HepG2 (cell line): ENCODE measurements around the gene BLOC1S4. TPM values are rescaled to one million over a fixed set of nuclear protein-coding genes. Genes with fewer than 3 reads are reported as not detected.

Experiments used
- ATAC-seq: fragments of 200-7000 bp; cut with Tn5 transposase; 3 replicates; pipeline ENCODE4 v1.9.1; 2020; ENCODE audit warnings: mild to moderate bottlenecking, moderate library complexity
- BruUV-seq: library from RNA; stranded (reverse); fragments of 400-500 nt; replicated peaks from 2 replicates; lab custom pipeline; 2021; lab: Mats Ljungman, UMichigan
- CTCF ChIA-PET: fragments of 300-600 bp; formaldehyde crosslinking; extraction: SDS; loops from one replicate; lab custom pipeline; 2021; ENCODE audit warnings: low total read pairs, inconsistent platforms, low intra/inter-chr PET ratio; lab: Yijun Ruan, JAX
- POLR2A ChIA-PET: fragments of 350-600 bp; sonication (Branson Sonifier 250); formaldehyde crosslinking; loops from one replicate; lab custom pipeline; 2020; ENCODE audit warnings: antibody characterized with exemption, inconsistent platforms; lab: Yijun Ruan, JAX
- DNase-seq: peaks from one replicate; pipeline ENCODE4 v3.0.0-alpha.2; 2015; ENCODE audit warnings: low spot score
- FAIRE-seq: peaks from 3 replicates; lab custom pipeline; 2011; peaks lifted over from hg19 to GRCh38; lab: Jason Lieb, UNC
- H2AFZ ChIP-seq: one replicate; pipeline ENCODE4 v1.6.1; 2011; ENCODE audit warnings: low read length, inconsistent platforms
- H3K27ac ChIP-seq: fragments of 300-600 bp; 3 replicates; pipeline ENCODE4 v1.8.0; 2011; ENCODE audit warnings: mixed run types, mild to moderate bottlenecking, mixed read lengths, low read length, inconsistent platforms; ENCODE audit not compliant: insufficient read depth; ENCODE audit errors: extremely low read length
- H3K27me3 ChIP-seq, 2 experiments: fragments of 200-600 bp in 1 of 2; 2 replicates in 1 of 2; 3 replicates in 1 of 2; pipeline versions ENCODE4 v1.6.0 to v1.8.0; 2011; ENCODE audit warnings: low read length in 2 of 2, mild to moderate bottlenecking in 2 of 2, moderate library complexity in 2 of 2, inconsistent platforms in 1 of 2; ENCODE audit not compliant: insufficient read depth in 2 of 2, control insufficient read depth in 1 of 2
- H3K36me3 ChIP-seq, 2 experiments: fragments of 200-600 bp in 1 of 2; replicated peaks in 1 of 2; 2 replicates in 1 of 2; 3 replicates in 1 of 2; pipeline versions ENCODE4 v1.5.1 to v1.8.0; 2011; ENCODE audit warnings: low read length in 2 of 2, inconsistent platforms in 1 of 2; ENCODE audit not compliant: insufficient read depth in 2 of 2, control insufficient read depth in 1 of 2
- H3K4me1 ChIP-seq: 2 replicates; pipeline ENCODE4 v1.5.1; 2012; ENCODE audit warnings: low read length, inconsistent platforms; ENCODE audit not compliant: insufficient read depth
- H3K4me2 ChIP-seq: 2 replicates; pipeline ENCODE4 v1.6.0; 2011; ENCODE audit warnings: low read depth, low read length, inconsistent platforms
- H3K4me3 ChIP-seq, 3 experiments: fragments of 200-600 bp in 1 of 3; sonication (generic), shearing (Covaris generic) in 1 of 3; replicated peaks in 1 of 3; 2 replicates each; pipeline ENCODE4 v1.5.1; 2011 to 2016; ENCODE audit warnings: low read length in 3 of 3, inconsistent platforms in 2 of 3, low read depth in 2 of 3, mild to moderate bottlenecking in 2 of 3, control low read depth in 1 of 3, mixed read lengths in 1 of 3; ENCODE audit not compliant: insufficient read depth in 1 of 3
- H3K79me2 ChIP-seq: one replicate; pipeline ENCODE4 v1.6.1; 2011; ENCODE audit warnings: low read length, inconsistent platforms; ENCODE audit not compliant: insufficient read depth
- H3K9ac ChIP-seq: 2 replicates; pipeline ENCODE4 v1.6.0; 2011; ENCODE audit warnings: mild to moderate bottlenecking, low read depth, low read length, inconsistent platforms; ENCODE audit not compliant: insufficient read depth
- H3K9me3 ChIP-seq: 2 replicates; pipeline ENCODE4 v1.5.1; 2012; ENCODE audit warnings: mild to moderate bottlenecking, low read length
- H4K20me1 ChIP-seq: 2 replicates; pipeline ENCODE4 v1.6.0; 2011; ENCODE audit warnings: inconsistent platforms, mild to moderate bottlenecking, low read length, moderate library complexity; ENCODE audit not compliant: insufficient read depth
- ELF3 ChIP-seq: IDR thresholded peaks from 2 replicates; pipeline ENCODE4 v1.6.1; 2016; ENCODE audit warnings: missing genetic modification reagents, missing compliant biosample characterization
- FOXA3 ChIP-seq: IDR thresholded peaks from 2 replicates; pipeline ENCODE4 v1.6.1; 2016; ENCODE audit warnings: missing genetic modification reagents, missing compliant biosample characterization
- MLLT10 ChIP-seq: sonication (generic); formaldehyde crosslinking; IDR thresholded peaks from 2 replicates; pipeline ENCODE4 v1.4.0; 2020; ENCODE audit warnings: missing genetic modification reagents
- NFIC ChIP-seq: IDR thresholded peaks from 2 replicates; pipeline ENCODE4 v1.6.1; 2012; ENCODE audit warnings: mild to moderate bottlenecking, low read length, inconsistent platforms
- NR2F6 ChIP-seq, 2 experiments: IDR thresholded peaks; 2 replicates each; pipeline ENCODE4 v1.6.1; 2016; ENCODE audit warnings: antibody characterized with exemption in 1 of 2, mild to moderate bottlenecking in 1 of 2
- PITX1 ChIP-seq: sonication (generic); formaldehyde crosslinking; IDR thresholded peaks from 2 replicates; pipeline ENCODE4 v1.5.1; 2020; ENCODE audit warnings: mild to moderate bottlenecking, missing genetic modification reagents
- PRDM4 ChIP-seq: sonication (generic); formaldehyde crosslinking; IDR thresholded peaks from 2 replicates; pipeline ENCODE4 v1.9.0; 2021; ENCODE audit warnings: missing genetic modification reagents, borderline replicate concordance
- SALL2 ChIP-seq: sonication (generic); formaldehyde crosslinking; IDR thresholded peaks from 2 replicates; pipeline ENCODE4 v1.8.1; 2023; ENCODE audit warnings: mild to moderate bottlenecking, missing genetic modification reagents, inconsistent platforms
- ZNF350 ChIP-seq: sonication (generic); formaldehyde crosslinking; IDR thresholded peaks from 2 replicates; pipeline ENCODE4 v1.4.0; 2020; ENCODE audit warnings: mild to moderate bottlenecking, low read depth, missing genetic modification reagents, borderline replicate concordance
- ZNF564 ChIP-seq: sonication (generic); formaldehyde crosslinking; IDR thresholded peaks from 2 replicates; pipeline ENCODE4 v1.8.1; 2023; ENCODE audit warnings: mild to moderate bottlenecking, missing genetic modification reagents
- ZNF761 ChIP-seq: sonication (generic); formaldehyde crosslinking; conservative IDR thresholded peaks from 2 replicates; pipeline ENCODE4 v1.4.0; 2020; ENCODE audit warnings: mild to moderate bottlenecking, missing genetic modification reagents
- ZNF816 ChIP-seq: sonication (generic); formaldehyde crosslinking; IDR thresholded peaks from 2 replicates; pipeline ENCODE4 v1.8.0; 2022; ENCODE audit warnings: missing genetic modification reagents, mild to moderate bottlenecking, borderline replicate concordance
- WGBS: methylation state at CpG from one replicate; pipeline ENCODE4 v1.1.6; 2017; ENCODE audit warnings: low lambda C conversion rate; 5-methylcytosine and 5-hydroxymethylcytosine counted together
- in situ Hi-C: cut with HindIII; loops from 2 replicates; pipeline ENCODE4 v1.10.0; 2017; ENCODE audit warnings: low pct_unique_long_range_greater_than_20kb; ENCODE audit not compliant: extremely low pct_ligation_motif_present
- intact Hi-C: fragments of 100-400 bp; cut with micrococcal nuclease; formaldehyde crosslinking; loops from one replicate; pipeline ENCODE4 v1.10.0; 2022; ENCODE audit not compliant: unreplicated experiment
- polyA plus RNA-seq, 8 experiments: library from polyadenylated mRNA; depleted of rRNA in 3 of 8; stranded (reverse) in 7 of 8; unstranded in 1 of 8; fragments of >200 nt; fragmentation: Illumina TruSeq in 4 of 8; extraction: Trizol in 4 of 8; gene quantifications; 2 replicates each; pipeline versions ENCODE4 v1.2.1 to v1.2.3, GENCODE V29; 2011 to 2016; ENCODE audit warnings: low read depth in 4 of 8, missing spikeins in 1 of 8, mixed read lengths in 1 of 8; ENCODE audit not compliant: insufficient read depth in 1 of 8
- total RNA-seq, 5 experiments: library from RNA; depleted of rRNA; stranded (reverse); fragments of >200 nt; fragmentation: Illumina TruSeq; extraction: Trizol; gene quantifications; 2 replicates each; pipeline ENCODE4 v1.2.3, GENCODE V29; 2016; ENCODE audit warnings: low read depth in 1 of 5
- TF ChIP-seq, protein P1 (sequence below): sonication (generic); formaldehyde crosslinking; IDR thresholded peaks from 2 replicates; pipeline ENCODE4 v1.5.1; 2020; ENCODE audit warnings: mild to moderate bottlenecking, missing genetic modification reagents
- TF ChIP-seq, protein P2 (sequence below): fragments of 450-650 bp; IDR thresholded peaks from 2 replicates; pipeline ENCODE4 v1.6.1; 2017

BLOC1S4 gene
- total and polyA plus RNA-seq, 2 of the 13 experiments (the other 11 are each of a cell fraction or from before 2014, with no cell fraction given): 15.5 to 20.9 TPM

GRCh38 chr4:6673191-6673659, 42.7 kb upstream of the BLOC1S4 start (continued):
- TF ChIP-seq, protein P1, sequence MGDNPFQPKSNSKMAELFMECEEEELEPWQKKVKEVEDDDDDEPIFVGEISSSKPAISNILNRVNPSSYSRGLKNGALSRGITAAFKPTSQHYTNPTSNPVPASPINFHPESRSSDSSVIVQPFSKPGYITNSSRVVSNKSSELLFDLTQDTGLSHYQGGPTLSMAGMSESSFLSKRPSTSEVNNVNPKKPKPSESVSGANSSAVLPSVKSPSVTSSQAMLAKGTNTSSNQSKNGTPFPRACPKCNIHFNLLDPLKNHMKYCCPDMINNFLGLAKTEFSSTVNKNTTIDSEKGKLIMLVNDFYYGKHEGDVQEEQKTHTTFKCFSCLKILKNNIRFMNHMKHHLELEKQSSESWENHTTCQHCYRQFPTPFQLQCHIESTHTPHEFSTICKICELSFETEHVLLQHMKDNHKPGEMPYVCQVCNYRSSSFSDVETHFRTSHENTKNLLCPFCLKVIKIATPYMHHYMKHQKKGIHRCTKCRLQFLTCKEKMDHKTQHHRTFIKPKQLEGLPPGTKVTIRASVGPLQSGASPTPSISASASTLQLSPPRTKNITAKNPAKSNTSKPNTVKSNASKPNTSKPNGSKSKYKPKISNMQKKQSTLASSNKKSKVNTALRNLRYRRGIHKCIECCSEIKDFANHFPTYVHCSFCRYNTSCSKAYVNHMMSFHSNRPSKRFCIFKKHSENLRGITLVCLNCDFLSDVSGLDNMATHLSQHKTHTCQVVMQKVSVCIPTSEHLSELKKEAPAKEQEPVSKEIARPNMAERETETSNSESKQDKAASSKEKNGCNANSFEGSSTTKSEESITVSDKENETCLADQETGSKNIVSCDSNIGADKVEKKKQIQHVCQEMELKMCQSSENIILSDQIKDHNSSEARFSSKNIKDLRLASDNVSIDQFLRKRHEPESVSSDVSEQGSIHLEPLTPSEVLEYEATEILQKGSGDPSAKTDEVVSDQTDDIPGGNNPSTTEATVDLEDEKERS (CRISPR knock-in tag): 0 out of 2 replicates have a peak, but pooled peaks have one; percentile 49
- TF ChIP-seq ZNF564: peak; percentile 7; the same call in 1 of the 2 replicates
- TF ChIP-seq NFIC: peak; percentile 50; the same call in 1 of the 2 replicates

DNA sequence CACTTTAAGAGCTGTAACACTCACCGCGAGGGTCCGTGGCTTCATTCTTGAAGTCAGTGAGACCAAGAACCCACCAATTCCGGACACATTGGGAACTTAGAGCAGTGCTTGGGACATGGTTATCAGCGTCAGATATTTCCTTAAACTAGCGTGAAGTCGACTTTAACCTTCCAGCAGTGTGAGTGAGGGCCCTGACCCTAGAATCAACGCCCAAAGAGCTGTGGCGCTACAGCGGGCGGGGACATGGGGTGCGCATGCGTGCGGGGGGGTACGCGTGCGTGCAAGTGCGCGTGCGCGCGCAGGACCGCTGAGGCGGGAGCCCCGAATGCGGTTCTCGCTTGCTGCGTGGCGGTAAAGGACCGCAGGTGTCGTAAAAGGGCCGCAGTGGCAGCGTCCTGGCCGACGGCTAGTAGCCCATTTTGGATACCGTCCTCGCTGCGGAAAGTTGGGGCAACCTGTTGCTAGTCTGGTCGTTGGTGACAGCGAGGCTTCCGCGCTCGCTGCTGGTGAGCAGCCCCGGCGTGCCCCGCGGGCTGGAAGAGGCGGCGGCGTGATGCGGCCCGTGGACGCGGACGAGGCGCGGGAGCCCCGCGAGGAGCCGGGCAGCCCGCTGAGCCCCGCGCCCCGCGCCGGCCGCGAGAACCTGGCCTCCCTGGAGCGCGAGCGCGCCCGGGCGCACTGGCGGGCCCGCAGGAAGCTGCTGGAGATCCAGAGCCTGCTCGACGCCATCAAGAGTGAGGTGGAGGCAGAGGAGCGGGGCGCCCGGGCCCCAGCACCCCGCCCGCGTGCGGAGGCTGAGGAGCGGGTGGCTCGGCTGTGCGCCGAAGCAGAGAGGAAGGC, 42.1 kb upstream of the BLOC1S4 start:
- TSS peak; percentile 78 for BruUV-seq
- POLR2A ChIA-PET: interaction anchor here (1.0 to 7.2 kb wide), 37 partner anchors 8 to 400 kb away, joined by 3 to 122 read pairs (median 6); partner anchors contain the start of genes BLOC1S4, MAN2B2, MRFAP1 and MRFAP1L1
- Histone ChIP-seq H3K9me3 (no peaks in the 10 kb centered on the region), H3K4me3 (peak overlapping the region; percentile 61 to 78 (median 68); a peak in 5 of 6 replicates), H3K27ac (peak overlapping the region; percentile 91), H4K20me1 (peaks cover 14% of the 10 kb centered on the region), H3K79me2 (peaks cover 33% of the 10 kb centered on the region), H2AFZ (no peak overlapping the region), H3K9ac (peak overlapping the region; percentile 75), H3K4me1 (peaks cover 41% of the 10 kb centered on the region), H3K4me2 (peak overlapping the region; percentile 91), H3K36me3 (peaks cover 0 to 13% of the 10 kb centered on the region in 2 experiments; a peak in 3 of 5 replicates), H3K27me3 (no peaks in the 10 kb centered on the region)
- intact Hi-C loops: loop anchor here (1.0 to 2.0 kb wide), 2 partner anchors 15 to 36 kb away; no protein-coding TSS in a partner anchor
- DNase-seq (peak; percentile 90), ATAC-seq (peak; percentile 77), FAIRE-seq (peak; percentile 94)
- CTCF ChIA-PET: interaction anchor here (1.6 to 3.0 kb wide), 2 partner anchors 14 to 17 kb away, joined by 4 to 10 read pairs; no protein-coding TSS in a partner anchor
- in situ Hi-C loops: no loop called here
- 7% methylated on average over 25 of the region's 89 CpGs for WGBS
- peak; percentile 64 for TF ChIP-seq SALL2 (CRISPR knock-in tag)
- TF ChIP-seq ZNF816 (CRISPR knock-in tag): peak; percentile 98
- 0 out of 2 replicates have a peak, but pooled peaks have one; percentile 21 for TF ChIP-seq NR2F6 (IDR thresholded peaks at IDR 0.05)
- TF ChIP-seq NR2F6 (CRISPR knock-in tag; IDR thresholded peaks at IDR 0.05): no peak
- TF ChIP-seq MLLT10 (CRISPR knock-in tag): no peak
- TF ChIP-seq ELF3 (CRISPR knock-in tag): peak; percentile 67
- TF ChIP-seq, protein P2, sequence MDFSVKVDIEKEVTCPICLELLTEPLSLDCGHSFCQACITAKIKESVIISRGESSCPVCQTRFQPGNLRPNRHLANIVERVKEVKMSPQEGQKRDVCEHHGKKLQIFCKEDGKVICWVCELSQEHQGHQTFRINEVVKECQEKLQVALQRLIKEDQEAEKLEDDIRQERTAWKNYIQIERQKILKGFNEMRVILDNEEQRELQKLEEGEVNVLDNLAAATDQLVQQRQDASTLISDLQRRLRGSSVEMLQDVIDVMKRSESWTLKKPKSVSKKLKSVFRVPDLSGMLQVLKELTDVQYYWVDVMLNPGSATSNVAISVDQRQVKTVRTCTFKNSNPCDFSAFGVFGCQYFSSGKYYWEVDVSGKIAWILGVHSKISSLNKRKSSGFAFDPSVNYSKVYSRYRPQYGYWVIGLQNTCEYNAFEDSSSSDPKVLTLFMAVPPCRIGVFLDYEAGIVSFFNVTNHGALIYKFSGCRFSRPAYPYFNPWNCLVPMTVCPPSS: no peak
- TF ChIP-seq ZNF350 (CRISPR knock-in tag): no peak
- TF ChIP-seq FOXA3 (CRISPR knock-in tag): 0 out of 2 replicates have a peak, but pooled peaks have one; percentile 26
- TF ChIP-seq ZNF761 (CRISPR knock-in tag): peak; percentile 77
- TF ChIP-seq PITX1 (CRISPR knock-in tag): no peak
- no peak for TF ChIP-seq PRDM4 (CRISPR knock-in tag)
